HEK293 (cell line): ENCODE results near the gene TACC2.

Source experiments
- CTCF ChIA-PET: fragments of 350-600 bp; formaldehyde crosslinking; extraction: SDS; loops from one replicate; lab custom pipeline; 2021; ENCODE audit warnings: antibody characterized with exemption; lab: Yijun Ruan, JAX
- POLR2A ChIA-PET: fragments of 300-600 bp; formaldehyde crosslinking; extraction: SDS; loops from one replicate; lab custom pipeline; 2020; ENCODE audit warnings: antibody characterized with exemption, inconsistent platforms; lab: Yijun Ruan, JAX
- H3K27ac ChIP-seq: fragments of 200-500 bp; sonication (Bioruptor generic); 2 replicates; pipeline ENCODE4 v1.5.1; 2014; ENCODE audit warnings: low read depth, low read length, control low read depth, inconsistent platforms; ENCODE audit errors: extremely low read depth
- H3K36me3 ChIP-seq, 2 experiments: fragments of 200-500 bp in 1 of 2; sonication (Bioruptor generic) in 1 of 2; 1 replicate in 1 of 2; 2 replicates in 1 of 2; pipeline ENCODE4 v1.5.1; 2014 to 2017; ENCODE audit warnings: inconsistent platforms in 2 of 2, low read length in 2 of 2; ENCODE audit not compliant: control insufficient read depth in 2 of 2, insufficient read depth in 1 of 2
- H3K4me1 ChIP-seq: fragments of 200-500 bp; sonication (Bioruptor generic); 2 replicates; pipeline ENCODE4 v1.5.1; 2014; ENCODE audit warnings: mild to moderate bottlenecking, low read length, inconsistent platforms; ENCODE audit not compliant: control insufficient read depth, insufficient read depth
- H3K4me3 ChIP-seq: 2 replicates; pipeline ENCODE4 v1.5.1; 2011; ENCODE audit warnings: low read depth, mild to moderate bottlenecking, control low read depth, low read length, moderate library complexity
- H3K9me3 ChIP-seq: fragments of 200-500 bp; sonication (Bioruptor generic); 2 replicates; pipeline ENCODE4 v1.5.1; 2014; ENCODE audit warnings: low read depth, low read length, inconsistent platforms; ENCODE audit not compliant: control insufficient read depth, insufficient read depth
- CTCF ChIP-seq: fragments of 450-650 bp; formaldehyde crosslinking; IDR thresholded peaks from 2 replicates; pipeline ENCODE4 v1.5.1; 2016; ENCODE audit warnings: missing biosample characterization, missing genetic modification characterization
- HOXD13 ChIP-seq: sonication (generic); formaldehyde crosslinking; IDR thresholded peaks from 2 replicates; pipeline ENCODE4 v1.8.0; 2022; ENCODE audit warnings: missing genetic modification reagents, borderline replicate concordance
- PBX3 ChIP-seq: sonication (generic); formaldehyde crosslinking; IDR thresholded peaks from 2 replicates; pipeline ENCODE4 v1.8.1; 2022; ENCODE audit warnings: mild to moderate bottlenecking, moderate library complexity, missing genetic modification reagents
- RBAK ChIP-seq: fragments of 450-650 bp; formaldehyde crosslinking; IDR thresholded peaks from 2 replicates; pipeline ENCODE4 v1.5.1; 2016; ENCODE audit warnings: missing biosample characterization, missing genetic modification characterization
- YY1 ChIP-seq: fragments of 450-650 bp; formaldehyde crosslinking; IDR thresholded peaks from 2 replicates; pipeline ENCODE4 v1.5.1; 2018; ENCODE audit warnings: missing biosample characterization, missing genetic modification characterization
- ZBTB1 ChIP-seq: fragments of 450-650 bp; formaldehyde crosslinking; IDR thresholded peaks from 2 replicates; pipeline ENCODE4 v1.5.1; 2016; ENCODE audit warnings: missing biosample characterization, missing genetic modification characterization
- ZBTB48 ChIP-seq: fragments of 450-650 bp; formaldehyde crosslinking; IDR thresholded peaks from 2 replicates; pipeline ENCODE4 v1.5.1; 2016; ENCODE audit warnings: missing biosample characterization, missing genetic modification characterization
- ZBTB8A ChIP-seq: fragments of 450-650 bp; formaldehyde crosslinking; IDR thresholded peaks from 2 replicates; pipeline ENCODE4 v1.5.1; 2016; ENCODE audit warnings: missing biosample characterization, missing genetic modification characterization
- ZFP3 ChIP-seq: fragments of 450-650 bp; formaldehyde crosslinking; IDR thresholded peaks from 2 replicates; pipeline ENCODE4 v1.5.1; 2016; ENCODE audit warnings: low read depth, missing biosample characterization, missing genetic modification characterization
- ZFP37 ChIP-seq: fragments of 450-650 bp; formaldehyde crosslinking; IDR thresholded peaks from 2 replicates; pipeline ENCODE4 v1.5.1; 2016; ENCODE audit warnings: missing biosample characterization, missing genetic modification characterization
- ZNF132 ChIP-seq: fragments of 450-650 bp; formaldehyde crosslinking; IDR thresholded peaks from 2 replicates; pipeline ENCODE4 v1.5.1; 2017; ENCODE audit warnings: missing biosample characterization, missing genetic modification characterization, borderline replicate concordance
- ZNF133 ChIP-seq: fragments of 450-650 bp; formaldehyde crosslinking; IDR thresholded peaks from 2 replicates; pipeline ENCODE4 v1.5.1; 2016; ENCODE audit warnings: missing biosample characterization, missing genetic modification characterization
- ZNF148 ChIP-seq: fragments of 450-650 bp; formaldehyde crosslinking; IDR thresholded peaks from 2 replicates; pipeline ENCODE4 v1.5.0; 2017; ENCODE audit warnings: missing biosample characterization, missing genetic modification characterization, borderline replicate concordance
- ZNF354C ChIP-seq: fragments of 450-650 bp; formaldehyde crosslinking; IDR thresholded peaks from 2 replicates; pipeline ENCODE4 v1.5.1; 2016; ENCODE audit warnings: missing biosample characterization, missing genetic modification characterization, low read depth, borderline replicate concordance
- ZNF398 ChIP-seq: fragments of 450-650 bp; formaldehyde crosslinking; IDR thresholded peaks from 2 replicates; pipeline ENCODE4 v1.5.1; 2017; ENCODE audit warnings: missing biosample characterization, missing genetic modification characterization
- ZNF488 ChIP-seq: fragments of 450-650 bp; formaldehyde crosslinking; IDR thresholded peaks from 2 replicates; pipeline ENCODE4 v1.5.1; 2016; ENCODE audit warnings: missing biosample characterization, missing genetic modification characterization
- ZNF610 ChIP-seq: fragments of 450-650 bp; formaldehyde crosslinking; IDR thresholded peaks from 2 replicates; pipeline ENCODE4 v1.5.1; 2016; ENCODE audit warnings: missing biosample characterization, missing genetic modification characterization, borderline replicate concordance
- ZNF654 ChIP-seq: fragments of 450-650 bp; formaldehyde crosslinking; IDR thresholded peaks from 2 replicates; pipeline ENCODE4 v1.5.1; 2016; ENCODE audit warnings: low read depth, missing biosample characterization, missing genetic modification characterization
- ZNF660 ChIP-seq: fragments of 450-650 bp; IDR thresholded peaks from 2 replicates; pipeline ENCODE4 v1.5.1; 2018; ENCODE audit warnings: missing biosample characterization, mild to moderate bottlenecking, missing genetic modification characterization
- ZNF768 ChIP-seq: fragments of 450-650 bp; formaldehyde crosslinking; IDR thresholded peaks from 2 replicates; pipeline ENCODE4 v1.5.1; 2018; ENCODE audit warnings: missing biosample characterization, mild to moderate bottlenecking, missing genetic modification characterization
- ZNF785 ChIP-seq: fragments of 450-650 bp; formaldehyde crosslinking; IDR thresholded peaks from 2 replicates; pipeline ENCODE4 v1.5.1; 2016; ENCODE audit warnings: missing biosample characterization, missing genetic modification characterization
- ZNF792 ChIP-seq: fragments of 450-650 bp; formaldehyde crosslinking; IDR thresholded peaks from 2 replicates; pipeline ENCODE4 v1.5.1; 2016; ENCODE audit warnings: missing biosample characterization, missing genetic modification characterization
- ZNF843 ChIP-seq: fragments of 450-650 bp; formaldehyde crosslinking; IDR thresholded peaks from 2 replicates; pipeline ENCODE4 v1.5.1; 2016; ENCODE audit warnings: missing biosample characterization, missing genetic modification characterization

TACC2 gene

GRCh38 chr10:122139627-122140170, 150.7 kb downstream of the TACC2 start:
- ChIA-PET CTCF (interaction anchor here (0.6 to 4.1 kb wide), 7 partner anchors 12 to 144 kb away, joined by 3 to 30 read pairs (median 4); no protein-coding TSS in a partner anchor), POLR2A (no interaction called here)
- peaks cover 6% of the 10 kb centered on the region for H3K4me1 ChIP-seq
- H3K36me3 ChIP-seq: peaks cover 0 to 3% of the 10 kb centered on the region in 2 experiments; a peak in 1 of 3 replicates
- H3K27ac ChIP-seq: no peak overlapping the region
- no peak overlapping the region for H3K4me3 ChIP-seq
- TF ChIP-seq RBAK (tag by site-specific recombination): no peak
- no peak for TF ChIP-seq ZNF133 (tag by site-specific recombination)
- TF ChIP-seq ZNF148 (tag by site-specific recombination): no peak
- TF ChIP-seq ZNF660: no peak
- no peak for TF ChIP-seq ZFP37
- TF ChIP-seq ZFP3: no peak
- TF ChIP-seq ZBTB48: no peak
- no peak for TF ChIP-seq ZNF132 (tag by site-specific recombination)
- TF ChIP-seq ZNF768 (tag by site-specific recombination): no peak
- TF ChIP-seq ZNF610 (tag by site-specific recombination): no peak
- no peak for TF ChIP-seq ZNF354C
- no peak for TF ChIP-seq CTCF
- no peak for TF ChIP-seq YY1 (tag by site-specific recombination)
- no peaks in the 10 kb centered on the region for H3K9me3 ChIP-seq

GRCh38 chr10:122140461-122140902, 151.5 kb downstream of the TACC2 start:
- ChIA-PET POLR2A (interaction anchor here (1.1 kb wide), 1 partner anchor 13 kb away, joined by 4 read pairs; no protein-coding TSS in a partner anchor), CTCF (interaction anchor here (0.8 to 4.1 kb wide), 8 partner anchors 11 to 127 kb away, joined by 3 to 30 read pairs (median 5); no protein-coding TSS in a partner anchor)
- no peaks in the 10 kb centered on the region for H3K9me3 ChIP-seq
- TF ChIP-seq ZNF785 (tag by site-specific recombination) (no peak), ZNF654 (peak; percentile 4; the same call in 1 of the 2 replicates)
- no peak overlapping the region for H3K27ac ChIP-seq
- no peaks in the 10 kb centered on the region for H3K36me3 ChIP-seq
- peaks cover 6% of the 10 kb centered on the region for H3K4me1 ChIP-seq
- H3K4me3 ChIP-seq: no peak overlapping the region

- Histone ChIP-seq H3K4me3 (no peak overlapping the region), H3K27ac (no peak overlapping the region), H3K36me3 (no peaks in the 10 kb centered on the region), H3K9me3 (no peaks in the 10 kb centered on the region), H3K4me1 (peaks cover 6% of the 10 kb centered on the region)
- POLR2A ChIA-PET: interaction anchor here (1.1 kb wide), 1 partner anchor 14 kb away, joined by 4 read pairs; no protein-coding TSS in a partner anchor
- CTCF ChIA-PET: interaction anchor here (0.5 to 4.1 kb wide), 15 partner anchors 8 to 203 kb away, joined by 3 to 30 read pairs (median 5); no protein-coding TSS in a partner anchor
- TF ChIP-seq ZNF843 (tag by site-specific recombination): peak; percentile 33; the same call in 1 of the 2 replicates
- TF ChIP-seq ZNF768 (tag by site-specific recombination): no peak
- TF ChIP-seq ZBTB1 (tag by site-specific recombination): no peak
- TF ChIP-seq ZNF398 (tag by site-specific recombination): peak; percentile 75
- no peak for TF ChIP-seq ZNF792
- TF ChIP-seq ZFP3: no peak
- TF ChIP-seq PBX3 (CRISPR knock-in tag): no peak
- no peak for TF ChIP-seq ZNF488
- TF ChIP-seq ZBTB48: no peak; the same call in 1 of the 2 replicates
- TF ChIP-seq HOXD13: no peak
- no peak for TF ChIP-seq ZBTB8A
Measured at GRCh38 chr10:122140941-122141623, 152.1 kb downstream of the TACC2 start.
